Aorta (tissue), 5 donors: ENCODE measurements around the gene TBKBP1. TPM values are rescaled to one million over a fixed set of nuclear protein-coding genes. Genes with fewer than 3 reads are reported as not detected.

Experiments
- ATAC-seq: fragments of 200-7000 bp; cut with Tn5 transposase; one replicate; pipeline ENCODE4 v1.9.1; 2022; ENCODE audit warnings: moderate library complexity; ENCODE audit not compliant: low FRiP score
- DNase-seq, 2 donors: peaks; one replicate each; pipeline ENCODE4 v3.0.0-alpha.2; 2020
- H3K27ac ChIP-seq, 2 donors: one replicate each; pipeline ENCODE4 v1.5.1; 2013; ENCODE audit warnings: low read length in 2 of 2, mild to moderate bottlenecking in 2 of 2, moderate library complexity in 2 of 2, control low read depth in 1 of 2, inconsistent platforms in 1 of 2, low read depth in 1 of 2
- H3K27me3 ChIP-seq, 2 donors: one replicate each; pipeline ENCODE4 v1.6.1; 2013; ENCODE audit warnings: control low read depth in 1 of 2, low read length in 1 of 2, mild to moderate bottlenecking in 1 of 2, moderate library complexity in 1 of 2; ENCODE audit not compliant: insufficient read depth in 2 of 2, control insufficient read depth in 1 of 2
- H3K36me3 ChIP-seq, 2 donors: one replicate each; pipeline ENCODE4 v1.6.1; 2013; ENCODE audit warnings: control low read depth in 1 of 2, low read length in 1 of 2, mild to moderate bottlenecking in 1 of 2; ENCODE audit not compliant: insufficient read depth in 2 of 2, control insufficient read depth in 1 of 2
- H3K4me1 ChIP-seq, 2 donors: one replicate each; pipeline ENCODE4 v1.6.1; 2013; ENCODE audit warnings: low read length in 2 of 2, control low read depth in 1 of 2, mild to moderate bottlenecking in 1 of 2, moderate library complexity in 1 of 2; ENCODE audit not compliant: insufficient read depth in 2 of 2, control insufficient read depth in 1 of 2
- H3K4me3 ChIP-seq, 2 donors: one replicate each; pipeline ENCODE4 v1.5.1; 2013; ENCODE audit warnings: low read length in 2 of 2, control low read depth in 1 of 2, mild to moderate bottlenecking in 1 of 2
- H3K9me3 ChIP-seq: one replicate; pipeline ENCODE4 v1.6.1; 2013; ENCODE audit warnings: mild to moderate bottlenecking, low read length; ENCODE audit not compliant: control insufficient read depth
- WGBS, 2 donors: extraction: QIAGEN DNeasy Blood & Tissue Kit; methylation state at CpG; one replicate each; pipeline ENCODE4 v1.1.7; 2013; 5-methylcytosine and 5-hydroxymethylcytosine counted together
- intact Hi-C, 2 donors: fragments of 100-400 bp; cut with DNase I; formaldehyde crosslinking; loops; one replicate each; pipeline versions ENCODE4 v1.14.2 to v1.15.0; 2022
- long read RNA-seq, 2 donors: library from polyadenylated mRNA; unstranded; transcript quantifications; one replicate each; pipeline ENCODE4 v2.0.0, GENCODE V29; 2020 to 2021
- polyA plus RNA-seq, 2 donors: library from polyadenylated mRNA; stranded (reverse); fragments of 200-250 nt; gene quantifications; one replicate each; pipeline ENCODE4 v1.2.3, GENCODE V29; 2013
- total RNA-seq, 2 donors: library from RNA; stranded (reverse); fragmentation: NEBNext Ultra II Directional; extraction: Animal tissue kit (Norgen Biotek cat#: 25700); gene quantifications; one replicate each; pipeline ENCODE4 v1.2.1, GENCODE V29; 2021
- donor health status: healthy with polysubstance abuse.
- donor health status: Bipolar disorder and iron deficiency.
- donor health status: DM: no; HTN: no; CAD: no.
- donor health status: DM: no; HTN: no; CAD: no.
- donor health status: DM: yes; HTN: yes; CAD: no.

TBKBP1 gene
- total RNA-seq (10 to 100 TPM; 13.2 to 20.2 TPM), polyA plus RNA-seq (10 to 100 TPM in 1 of 2 donors, 1 to 10 TPM in 1; 9.3 to 16.2 TPM)
- long read RNA-seq, donor 1, partial matches to known transcripts, result 12 of 12 reads
- long read RNA-seq, donor 1, other reads (novel, unspliced or antisense), result 0 of 12 reads
- long read RNA-seq, donor 2, partial matches to known transcripts, result 10 of 16 reads
- long read RNA-seq, donor 2, other reads (novel, unspliced or antisense), result 6 of 16 reads

- peak within 1 kb of the TSS in 1 of 2 donors; percentile 22 for H3K27ac ChIP-seq
- DNase-seq, result peak; percentile 72 to 86
- no peaks in the 10 kb centered on the region for H3K27me3 ChIP-seq
- peak within 1 kb of the TSS; percentile 94 for H3K4me3 ChIP-seq
- ATAC-seq, result no peak
- 0% methylated on average over 60 to 87 of the region's 87 CpGs for WGBS, 2 donors
- H3K36me3 ChIP-seq, result no peaks in the 10 kb centered on the region
- H3K9me3 ChIP-seq, result no peaks in the 10 kb centered on the region
- intact Hi-C loops, result loop anchor here (10.0 kb wide), 1 partner anchor 111 kb away; no protein-coding TSS in a partner anchor
- no peaks in the 10 kb centered on the region for H3K4me1 ChIP-seq
Observed at GRCh38 chr17:47693731-47694580, at the start of gene TBKBP1. TSS of gene TBKBP1 (plus strand) at chr17:47694161. CDS start at chr17:47696113, 1,952 bp downstream.

- no peak overlapping the region for H3K4me3 ChIP-seq
- WGBS, 2 donors, result 82 to 84% methylated on average over 5 of the region's 5 CpGs
- H3K27me3 ChIP-seq, result no peaks in the 10 kb centered on the region
- no peaks in the 10 kb centered on the region for H3K36me3 ChIP-seq
- H3K9me3 ChIP-seq, result no peaks in the 10 kb centered on the region
- H3K4me1 ChIP-seq, result no peaks in the 10 kb centered on the region
- DNase-seq (no peak), ATAC-seq (no peak)
- no peak overlapping the region for H3K27ac ChIP-seq
- intact Hi-C loops, result no loop called here
Observed at GRCh38 chr17:47644324-47644723, 49.6 kb upstream of the TBKBP1 start.

GRCh38 chr17:47649153-47649971, 44.6 kb upstream of the TBKBP1 start, which contains the start of gene KPNB1:
TSS of gene KPNB1 (plus strand) at chr17:47649919. CDS start at chr17:47650245, 326 bp downstream.
- ATAC-seq (peak; percentile 96), DNase-seq (peak; percentile 100)
- Histone ChIP-seq H3K36me3 (peaks cover 0 to 2% of the 10 kb centered on the region in 2 donors), H3K4me3 (peak within 1 kb of the TSS; percentile 87 to 93), H3K9me3 (no peaks in the 10 kb centered on the region), H3K27me3 (no peaks in the 10 kb centered on the region), H3K27ac (peak within 1 kb of the TSS; percentile 11 to 72), H3K4me1 (no peaks in the 10 kb centered on the region)
- intact Hi-C loops, result no loop called here
- 0% methylated on average over 63 to 74 of the region's 74 CpGs for WGBS, 2 donors

GRCh38 chr17:47649972-47650524, 43.9 kb upstream of the TBKBP1 start:
- Histone ChIP-seq H3K27me3 (no peaks in the 10 kb centered on the region), H3K36me3 (peaks cover 0 to 5% of the 10 kb centered on the region in 2 donors), H3K4me3 (peak overlapping the region; percentile 87 to 93), H3K9me3 (no peaks in the 10 kb centered on the region), H3K27ac (peak overlapping the region; percentile 11 to 72), H3K4me1 (no peaks in the 10 kb centered on the region)
- 0 to 1% methylated on average over 18 to 48 of the region's 48 CpGs for WGBS, 2 donors
- DNase-seq (peak in 1 of 2 donors; percentile 82), ATAC-seq (peak; percentile 33)
- intact Hi-C loops, result no loop called here

- H3K36me3 ChIP-seq, result peaks cover 0 to 5% of the 10 kb centered on the region in 2 donors
- no peaks in the 10 kb centered on the region for H3K27me3 ChIP-seq
- no peak overlapping the region for H3K27ac ChIP-seq
- no peaks in the 10 kb centered on the region for H3K9me3 ChIP-seq
- DNase-seq (peak; percentile 98), ATAC-seq (peak; percentile 91)
- 1% methylated on average over 18 to 39 of the region's 39 CpGs for WGBS, 2 donors
- H3K4me3 ChIP-seq, result peak overlapping the region; percentile 87 to 93
- H3K4me1 ChIP-seq, result no peaks in the 10 kb centered on the region
- intact Hi-C loops, result no loop called here
Observed at GRCh38 chr17:47650525-47651522, 43.1 kb upstream of the TBKBP1 start.

GRCh38 chr17:47651704-47652103, 42.3 kb upstream of the TBKBP1 start:
- no peak overlapping the region for H3K4me3 ChIP-seq
- WGBS, 2 donors, result 41 to 42% methylated on average over 2 of the region's 2 CpGs

GRCh38 chr17:47652570-47652969, 41.4 kb upstream of the TBKBP1 start:
- ATAC-seq, result no peak
- H3K36me3 ChIP-seq, result peaks cover 3 to 13% of the 10 kb centered on the region in 2 donors

More at GRCh38 chr17:47651704-47652103, 42.3 kb upstream of the TBKBP1 start:
- H3K36me3 ChIP-seq, result peaks cover 0 to 7% of the 10 kb centered on the region in 2 donors
- no peaks in the 10 kb centered on the region for H3K27me3 ChIP-seq
- H3K4me1 ChIP-seq, result no peaks in the 10 kb centered on the region
- no peaks in the 10 kb centered on the region for H3K9me3 ChIP-seq
- no peak overlapping the region for H3K27ac ChIP-seq
- DNase-seq (no peak), ATAC-seq (no peak)
- intact Hi-C loops, result no loop called here

More at GRCh38 chr17:47652570-47652969, 41.4 kb upstream of the TBKBP1 start:
- Histone ChIP-seq H3K4me1 (no peaks in the 10 kb centered on the region), H3K4me3 (no peak overlapping the region), H3K27ac (no peak overlapping the region), H3K27me3 (no peaks in the 10 kb centered on the region), H3K9me3 (no peaks in the 10 kb centered on the region)
- WGBS, 2 donors, result 89% methylated on average over 6 of the region's 6 CpGs
- intact Hi-C loops, result no loop called here
- DNase-seq, result no peak
